NCI-H1048 (cell line): Measurements from ENCODE around the gene TBC1D7.
A peak's percentile ranks its signal among the peaks of the same experiment; 100 is the strongest.
"Not testable (repeated sequence)": the region's sequence is repeated elsewhere in the genome, so short reads cannot be mapped to it uniquely, and the experiment has no call there.

Experiments used
- DNase-seq: peaks from one replicate; lab custom pipeline; 2025; lab: John Stamatoyannopoulos, UW

TBC1D7 gene

GRCh38 chr6:13355999-13356785 is 27.9 kb upstream of the TBC1D7 start:
- no peak for DNase-seq

DNA sequence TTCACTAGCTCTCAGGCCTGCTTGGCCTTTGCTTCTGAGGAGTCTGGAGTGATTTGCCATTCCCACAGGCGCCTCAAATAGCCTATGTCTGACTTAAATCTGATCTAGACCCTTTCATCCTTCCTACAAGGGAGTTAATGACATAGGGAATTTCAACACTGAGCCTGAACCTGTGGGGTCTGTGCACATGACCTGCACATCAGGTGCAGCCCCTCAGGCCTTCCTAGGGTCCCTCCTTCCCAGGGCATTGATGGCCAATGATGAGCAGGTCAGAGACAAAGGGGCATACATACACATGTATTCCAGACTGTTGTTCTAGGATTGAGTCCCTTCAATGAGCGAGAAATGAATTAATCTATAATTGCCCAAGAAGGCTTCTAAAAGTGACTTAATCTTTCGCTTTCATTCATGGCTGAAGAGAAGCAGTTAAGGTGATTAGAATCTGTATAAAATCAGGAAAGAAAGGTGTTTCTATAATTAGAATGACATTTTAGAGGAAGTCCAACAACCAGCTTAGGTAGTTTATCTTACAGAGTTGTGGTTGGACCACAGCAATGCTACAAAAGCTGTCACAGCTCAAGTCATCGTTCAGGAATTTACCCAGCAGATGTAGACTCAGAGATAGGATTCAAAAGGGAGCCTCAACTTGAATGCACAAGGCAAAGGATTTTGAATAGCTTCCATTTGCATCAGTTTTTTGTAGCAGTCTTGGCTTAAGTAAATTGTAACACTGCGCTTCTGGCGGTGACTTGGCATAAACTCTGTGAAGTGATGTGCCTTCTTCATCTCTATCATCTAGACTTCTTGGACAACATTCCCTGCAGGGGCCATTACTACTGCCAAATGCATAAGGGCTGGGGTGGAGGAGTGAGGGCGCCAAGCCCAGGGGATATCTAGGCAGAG is 27.0 kb upstream of the TBC1D7 start:
- no peak for DNase-seq

DNA sequence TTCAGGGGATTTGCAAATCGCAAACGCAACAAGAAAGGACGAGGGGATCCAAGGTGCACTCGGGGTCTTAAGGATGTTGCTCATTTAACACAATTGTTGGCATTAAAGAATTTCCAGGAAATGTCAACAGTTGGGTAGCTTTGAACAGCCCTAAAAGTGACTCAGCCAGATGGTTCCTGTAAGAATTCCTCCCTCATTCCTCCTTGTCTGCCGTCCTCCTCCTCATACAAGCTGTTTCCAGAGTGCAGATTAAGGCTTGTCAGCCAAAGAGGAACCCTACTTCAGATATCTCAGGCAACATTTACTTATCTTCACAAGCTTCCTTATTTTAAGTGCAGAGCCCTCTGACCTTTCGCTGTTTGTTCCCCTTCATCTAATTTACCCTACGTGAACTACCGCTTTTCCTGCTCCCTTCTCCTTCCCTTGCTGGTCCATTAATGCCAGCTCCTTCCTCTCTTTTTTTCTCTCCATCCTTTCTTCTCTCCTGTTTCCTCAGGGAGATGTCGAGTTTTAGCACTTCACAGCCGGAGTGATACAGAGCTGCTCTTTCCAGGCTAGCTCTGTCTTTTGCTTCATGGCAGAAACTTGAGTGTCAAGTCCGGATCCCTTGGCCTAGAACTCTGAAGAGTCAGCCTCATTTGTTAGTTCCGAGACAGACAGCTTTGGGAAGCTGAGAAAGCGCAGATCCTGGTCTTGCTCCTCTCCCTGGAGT is 26.1 kb upstream of the TBC1D7 start:
- no peak for DNase-seq

GRCh38 chr6:13352165-13352564 is 23.8 kb upstream of the TBC1D7 start:
- DNase-seq, result no peak

- no peak for DNase-seq
Observed at GRCh38 chr6:13351271-13351670, 22.9 kb upstream of the TBC1D7 start.

- no peak for DNase-seq
Observed at GRCh38 chr6:13349811-13350506, 21.6 kb upstream of the TBC1D7 start.

DNA sequence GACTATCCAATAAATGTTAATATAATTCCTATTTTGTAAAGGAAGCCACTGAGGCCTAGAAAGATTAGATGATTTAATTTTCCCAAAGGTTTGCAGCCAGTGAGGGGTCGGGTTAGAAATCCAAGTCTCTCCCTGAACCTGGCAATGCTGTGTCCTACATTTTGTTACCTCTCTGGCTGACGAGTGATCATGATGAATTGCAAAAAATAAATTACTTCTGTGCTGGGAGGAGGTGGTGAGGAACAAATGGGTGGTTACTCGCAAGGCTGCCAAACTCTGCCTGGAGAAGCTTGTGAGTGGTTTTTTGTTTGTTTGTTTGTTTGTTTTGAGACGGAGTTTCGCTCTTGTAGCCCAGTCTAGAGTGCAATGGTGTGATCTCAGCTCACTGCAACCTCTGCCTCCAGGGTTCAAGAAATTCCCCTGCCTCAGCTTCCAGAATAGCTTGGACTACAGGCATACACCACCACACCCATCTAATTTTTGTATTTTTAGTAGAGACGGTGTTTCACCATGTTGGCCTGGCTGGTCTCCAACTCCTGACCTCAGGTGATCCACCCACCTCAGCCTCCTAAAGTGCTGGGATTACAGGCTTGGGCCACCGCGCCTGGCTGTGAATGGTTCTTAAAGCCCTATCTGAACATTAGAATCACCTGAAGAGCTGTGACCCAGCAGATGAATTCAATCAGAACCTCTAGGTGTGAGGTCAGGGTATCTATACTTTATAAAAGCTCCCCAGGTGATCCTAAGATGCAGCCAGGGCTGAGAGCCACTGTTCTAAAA is 20.2 kb upstream of the TBC1D7 start:
- no peak for DNase-seq

- no peak for DNase-seq
Observed at GRCh38 chr6:13346245-13346644, 17.9 kb upstream of the TBC1D7 start.

GRCh38 chr6:13342414-13343019 is 14.2 kb upstream of the TBC1D7 start:
- no peak for DNase-seq

DNA sequence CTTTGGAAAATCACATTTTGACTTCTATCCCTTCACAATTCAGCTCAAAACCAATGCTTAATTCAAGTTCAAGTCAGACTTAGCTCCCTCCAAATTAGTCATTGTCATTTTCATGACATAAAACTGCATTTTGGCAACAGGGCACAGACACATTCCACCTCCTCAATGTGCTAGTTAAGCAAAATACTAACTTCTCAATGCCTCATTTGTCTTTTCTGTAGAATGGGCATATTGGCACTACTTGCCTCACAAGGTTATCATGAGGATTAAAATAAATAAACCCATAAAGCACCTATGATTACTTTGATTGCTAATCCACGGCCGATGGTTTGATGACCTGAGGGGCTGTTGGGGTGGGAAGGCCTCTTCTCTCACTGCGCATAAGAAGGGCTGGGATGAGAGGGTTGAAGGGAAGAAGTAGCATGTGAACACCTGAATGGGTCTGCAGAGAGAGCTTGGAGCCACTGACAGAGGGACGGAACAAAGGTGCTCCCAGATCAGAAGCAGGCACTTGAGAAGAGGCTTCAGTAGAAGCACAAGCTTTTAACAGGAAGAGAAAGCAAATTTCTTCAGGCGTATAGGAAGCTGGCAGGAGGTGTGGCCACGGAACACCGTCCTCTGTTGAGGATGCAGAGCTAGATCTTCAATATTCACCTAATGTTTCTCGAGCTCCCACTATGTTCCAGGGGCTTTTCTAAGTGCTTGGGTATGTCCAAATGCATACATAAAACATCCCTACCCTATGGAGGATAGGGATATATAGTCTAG is 11.7 kb upstream of the TBC1D7 start:
- no peak for DNase-seq

DNA sequence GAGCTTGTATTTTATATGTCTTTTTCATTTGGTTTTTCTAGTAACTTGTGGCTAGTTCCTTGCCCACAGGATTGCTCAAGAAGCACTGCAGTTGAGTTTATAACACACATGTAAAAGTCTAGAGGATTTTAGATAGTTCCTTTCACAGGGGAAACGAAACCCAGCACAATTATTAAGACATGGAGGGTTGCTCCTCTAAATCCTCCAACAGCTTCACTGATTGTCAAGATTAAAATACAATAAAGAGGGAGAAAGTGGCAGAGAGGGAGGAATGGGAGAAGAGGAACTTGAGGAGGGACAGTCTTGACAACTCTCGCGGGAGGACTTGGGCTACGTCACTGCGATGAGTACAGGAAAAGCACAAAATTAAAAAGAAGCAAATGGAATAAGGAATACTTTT is 9.7 kb upstream of the TBC1D7 start:
- no peak for DNase-seq

- peak; percentile 78 for DNase-seq
Observed at GRCh38 chr6:13336553-13336952, 8.2 kb upstream of the TBC1D7 start.

DNA sequence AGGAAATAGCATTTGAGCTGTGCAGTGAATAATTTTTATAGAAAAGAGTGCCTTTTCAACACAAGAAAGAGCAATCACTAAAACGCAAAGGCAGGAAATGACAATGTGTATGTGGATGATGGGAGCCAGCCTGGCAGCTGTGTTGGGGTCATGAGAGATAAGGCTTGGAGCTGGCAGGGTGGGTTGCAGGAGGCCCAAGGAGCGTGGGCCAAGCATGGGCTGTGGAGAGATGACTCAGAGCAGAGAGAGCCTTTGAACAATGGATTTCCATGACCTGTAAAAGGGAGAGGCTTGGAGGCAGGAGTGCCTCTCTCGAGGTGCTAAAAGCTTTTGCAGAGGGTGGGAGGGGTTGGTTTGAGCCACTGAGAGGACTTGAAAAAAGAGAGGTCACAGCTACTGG is 6.6 kb upstream of the TBC1D7 start:
- no peak for DNase-seq

DNA sequence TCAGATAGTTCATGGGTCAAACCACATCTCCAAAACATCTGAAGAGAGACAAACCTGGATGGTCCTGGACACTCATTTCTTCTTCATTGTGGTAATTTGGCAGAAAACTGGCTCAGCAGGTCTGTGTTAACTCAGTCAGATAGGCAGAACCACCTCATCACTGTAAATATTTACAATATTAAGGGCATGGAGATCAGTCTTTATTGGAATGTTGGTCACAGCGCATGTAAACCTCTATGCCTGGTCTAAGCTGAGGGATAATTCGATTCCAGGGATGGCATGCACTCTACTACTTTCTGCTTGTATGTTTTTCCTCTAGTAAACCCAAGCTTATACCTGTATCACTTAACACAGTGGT is 4.0 kb upstream of the TBC1D7 start:
- DNase-seq, result no peak

GRCh38 chr6:13331516-13332348 is 3.4 kb upstream of the TBC1D7 start:
- no peak for DNase-seq

DNA sequence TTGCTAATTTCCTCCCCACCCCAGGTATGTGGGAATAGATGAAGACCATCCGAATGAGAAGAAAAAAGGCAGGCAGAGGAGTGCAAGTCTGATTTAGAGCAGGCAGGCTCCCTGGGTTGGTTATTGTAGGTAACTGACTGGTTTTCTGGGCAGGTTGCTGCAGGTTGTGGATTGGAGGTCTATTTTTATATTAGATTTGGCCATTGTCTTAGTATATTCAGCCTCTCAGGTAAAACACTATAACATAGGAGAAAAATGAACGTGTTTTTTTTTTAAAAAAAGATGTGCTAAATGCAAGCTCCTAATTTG is 492 bp upstream of the TBC1D7 start:
- DNase-seq, result no peak

- no peak for DNase-seq
Observed at GRCh38 chr6:13327691-13328075, 654 bp downstream of the TBC1D7 start.

DNA sequence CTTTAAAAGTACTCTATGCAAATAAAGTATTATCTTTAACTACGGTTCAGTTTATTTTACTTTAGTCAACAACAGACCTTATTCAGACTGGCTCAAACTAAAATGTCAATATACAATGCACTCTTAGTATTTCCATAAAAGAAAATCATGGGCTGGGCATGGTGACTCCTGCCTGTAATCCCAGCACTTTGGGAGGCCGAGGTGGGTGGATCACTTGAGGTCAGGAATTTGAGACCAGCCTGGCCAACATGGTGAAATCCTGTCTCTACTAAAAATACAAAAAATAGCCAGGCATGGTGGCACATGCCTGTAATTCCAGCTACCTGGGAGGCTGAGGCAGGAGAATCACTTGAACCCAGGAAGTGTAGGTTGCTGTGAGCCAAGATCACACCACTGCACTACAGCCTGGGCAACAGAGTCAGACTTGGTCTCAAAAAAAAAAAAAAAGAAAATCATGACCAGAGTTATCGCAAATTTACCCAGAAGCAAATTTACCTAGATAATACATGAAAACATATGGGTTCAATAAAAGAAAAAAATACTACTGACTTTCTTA is 2.2 kb downstream of the TBC1D7 start:
- DNase-seq, result not testable (repeated sequence)
